ENCODE results near the gene EVPL. TPM values are rescaled to one million over a fixed set of nuclear protein-coding genes. Genes with fewer than 3 reads are reported as not detected.

The EVPL gene
- total and polyA plus RNA-seq, 2 donors (not counting 3 experiments of a cell fraction or from before 2014, with no cell fraction given) = not detected

Other genes starting within 250 kb of the EVPL start
- 23.2 and 25.9 TPM in 2 replicates for gene UNK, start 242.5 kb downstream of the EVPL start, total RNA-seq
- 16.0 and 18.0 TPM in 2 replicates for gene UNK, start 242.5 kb downstream of the EVPL start, polyA plus RNA-seq
- gene UNC13D, start 182.9 kb downstream of the EVPL start, total RNA-seq = 7.1 and 14.9 TPM in 2 replicates
- gene UNC13D, start 182.9 kb downstream of the EVPL start, polyA plus RNA-seq = 6.9 and 7.7 TPM in 2 replicates
- gene WBP2, start 172.0 kb downstream of the EVPL start, total RNA-seq = 120 and 126 TPM in 2 replicates
- gene WBP2, start 172.0 kb downstream of the EVPL start, polyA plus RNA-seq = 81.5 and 104 TPM in 2 replicates
- gene TRIM47, start 148.7 kb downstream of the EVPL start, total RNA-seq = 56.7 and 67.7 TPM in 2 replicates
- gene TRIM47, start 148.7 kb downstream of the EVPL start, polyA plus RNA-seq = 75.1 and 85.3 TPM in 2 replicates
- gene TRIM65, start 130.4 kb downstream of the EVPL start, total RNA-seq = 28.1 and 33.5 TPM in 2 replicates
- 18.6 and 19.3 TPM in 2 replicates for gene TRIM65, start 130.4 kb downstream of the EVPL start, polyA plus RNA-seq
- gene MRPL38, start 122.4 kb downstream of the EVPL start, total RNA-seq = 93.8 and 94.4 TPM in 2 replicates
- gene MRPL38, start 122.4 kb downstream of the EVPL start, polyA plus RNA-seq = 82.7 and 100 TPM in 2 replicates
- 8.9 and 9.4 TPM in 2 replicates for gene FBF1, start 86.3 kb downstream of the EVPL start, total RNA-seq
- gene FBF1, start 86.3 kb downstream of the EVPL start, polyA plus RNA-seq = 4.9 and 5.7 TPM in 2 replicates
- 45.1 and 47.0 TPM in 2 replicates for gene ACOX1, start 48.1 kb downstream of the EVPL start, total RNA-seq
- gene ACOX1, start 48.1 kb downstream of the EVPL start, polyA plus RNA-seq = 17.9 and 18.6 TPM in 2 replicates
- 14.3 and 18.8 TPM in 2 replicates for gene TEN1, start 48.1 kb downstream of the EVPL start, total RNA-seq
- gene TEN1, start 48.1 kb downstream of the EVPL start, polyA plus RNA-seq = 29.0 and 36.8 TPM in 2 replicates
- 6.2 and 8.5 TPM in 2 replicates for gene CDK3, start 26.5 kb downstream of the EVPL start, total RNA-seq
- gene CDK3, start 26.5 kb downstream of the EVPL start, polyA plus RNA-seq = 8.7 and 9.7 TPM in 2 replicates
- gene SRP68, start 45.2 kb upstream of the EVPL start, total RNA-seq = 77.6 and 81.7 TPM in 2 replicates
- 55.8 and 64.6 TPM in 2 replicates for gene SRP68, start 45.2 kb upstream of the EVPL start, polyA plus RNA-seq
- gene GALR2, start 47.5 kb upstream of the EVPL start, total RNA-seq = not detected in 2 replicates
- gene GALR2, start 47.5 kb upstream of the EVPL start, polyA plus RNA-seq = 0.47 and 0.53 TPM in 2 replicates
- gene ZACN, start 51.9 kb upstream of the EVPL start, total RNA-seq = not detected in 2 replicates
- 0.05 and 0.18 TPM in 2 replicates for gene ZACN, start 51.9 kb upstream of the EVPL start, polyA plus RNA-seq
- gene EXOC7, start 76.5 kb upstream of the EVPL start, total RNA-seq = 122 and 137 TPM in 2 replicates
- gene EXOC7, start 76.5 kb upstream of the EVPL start, polyA plus RNA-seq = 91.5 and 104 TPM in 2 replicates
- gene FOXJ1, start 113.9 kb upstream of the EVPL start, total RNA-seq = not detected in 2 replicates
- not detected in 2 replicates for gene FOXJ1, start 113.9 kb upstream of the EVPL start, polyA plus RNA-seq
- gene RNF157, start 213.2 kb upstream of the EVPL start, total RNA-seq = 0.48 and 0.86 TPM in 2 replicates
- 0.07 and 0.13 TPM in 2 replicates for gene RNF157, start 213.2 kb upstream of the EVPL start, polyA plus RNA-seq
- gene UBALD2, start 238.0 kb upstream of the EVPL start, total RNA-seq = 70.9 and 75.2 TPM in 2 replicates
- gene UBALD2, start 238.0 kb upstream of the EVPL start, polyA plus RNA-seq = 46.9 and 83.6 TPM in 2 replicates